22Rv1 (cell line): ENCODE measurements around the gene ZNF581.

Experiments
- H3K27ac ChIP-seq: fragments of 450-650 bp; 2 replicates; pipeline ENCODE4 v1.5.1; 2017
- ZFX ChIP-seq: fragments of 450-650 bp; IDR thresholded peaks from 2 replicates; pipeline ENCODE4 v1.6.1; 2017; ENCODE audit warnings: antibody characterized with exemption, borderline replicate concordance
- TF ChIP-seq, protein P1 (sequence below): fragments of 450-650 bp; IDR thresholded peaks from 2 replicates; pipeline ENCODE4 v1.5.1; 2017; ENCODE audit warnings: mild to moderate bottlenecking

ZNF581 gene, protein sequence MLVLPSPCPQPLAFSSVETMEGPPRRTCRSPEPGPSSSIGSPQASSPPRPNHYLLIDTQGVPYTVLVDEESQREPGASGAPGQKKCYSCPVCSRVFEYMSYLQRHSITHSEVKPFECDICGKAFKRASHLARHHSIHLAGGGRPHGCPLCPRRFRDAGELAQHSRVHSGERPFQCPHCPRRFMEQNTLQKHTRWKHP

DNA sequence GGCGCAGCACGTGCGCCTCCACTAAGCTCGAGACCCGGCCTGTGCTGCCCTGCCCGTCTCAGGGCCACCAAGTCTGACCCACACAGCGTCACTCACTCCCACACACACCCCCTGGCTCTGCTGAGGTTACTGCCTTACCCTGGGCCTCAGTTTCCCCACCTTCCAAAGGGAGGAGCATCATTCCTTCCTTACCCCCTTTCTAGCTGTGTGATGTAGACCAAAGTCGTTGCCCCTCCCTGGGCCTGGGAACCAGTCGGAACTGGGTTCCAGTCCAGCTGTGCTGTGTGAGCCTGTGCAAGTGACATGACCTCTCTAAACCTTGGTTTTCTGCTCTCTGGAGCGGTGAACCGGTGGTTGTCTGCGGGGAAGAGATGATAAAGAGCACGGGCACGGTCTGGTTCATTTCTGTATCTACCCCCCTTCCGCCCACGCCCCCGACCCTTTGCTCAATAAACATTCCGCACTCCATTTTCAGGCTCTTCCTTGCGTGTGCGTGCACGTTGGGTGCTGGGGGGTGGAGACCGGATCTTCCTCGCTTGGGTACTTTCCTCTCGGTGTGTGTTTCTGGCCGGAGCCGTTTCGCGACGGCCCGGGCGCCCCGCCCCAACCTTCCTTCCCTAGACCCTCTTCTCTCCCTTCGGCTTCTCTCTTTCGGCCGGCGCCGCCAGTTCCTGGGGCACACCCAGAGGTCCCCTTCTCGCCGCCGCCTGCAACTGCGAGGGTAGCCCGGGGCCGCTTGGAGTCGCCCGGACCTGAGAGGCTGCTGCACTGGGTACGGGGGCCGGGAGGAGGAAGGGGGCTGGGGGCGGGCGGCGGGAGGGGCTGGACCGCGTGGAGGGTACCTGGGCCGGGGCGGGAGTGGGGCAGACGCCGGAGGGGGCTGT lies at the start of gene ZNF581:
Gene ZNF581, plus strand, starts transcription at position 647 of the 884 bp plus-strand sequence. CDS start 923 bp downstream, outside the sequence.
- no peak for TF ChIP-seq ZFX
- TF ChIP-seq, protein P1, sequence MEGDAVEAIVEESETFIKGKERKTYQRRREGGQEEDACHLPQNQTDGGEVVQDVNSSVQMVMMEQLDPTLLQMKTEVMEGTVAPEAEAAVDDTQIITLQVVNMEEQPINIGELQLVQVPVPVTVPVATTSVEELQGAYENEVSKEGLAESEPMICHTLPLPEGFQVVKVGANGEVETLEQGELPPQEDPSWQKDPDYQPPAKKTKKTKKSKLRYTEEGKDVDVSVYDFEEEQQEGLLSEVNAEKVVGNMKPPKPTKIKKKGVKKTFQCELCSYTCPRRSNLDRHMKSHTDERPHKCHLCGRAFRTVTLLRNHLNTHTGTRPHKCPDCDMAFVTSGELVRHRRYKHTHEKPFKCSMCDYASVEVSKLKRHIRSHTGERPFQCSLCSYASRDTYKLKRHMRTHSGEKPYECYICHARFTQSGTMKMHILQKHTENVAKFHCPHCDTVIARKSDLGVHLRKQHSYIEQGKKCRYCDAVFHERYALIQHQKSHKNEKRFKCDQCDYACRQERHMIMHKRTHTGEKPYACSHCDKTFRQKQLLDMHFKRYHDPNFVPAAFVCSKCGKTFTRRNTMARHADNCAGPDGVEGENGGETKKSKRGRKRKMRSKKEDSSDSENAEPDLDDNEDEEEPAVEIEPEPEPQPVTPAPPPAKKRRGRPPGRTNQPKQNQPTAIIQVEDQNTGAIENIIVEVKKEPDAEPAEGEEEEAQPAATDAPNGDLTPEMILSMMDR = no peak
- H3K27ac ChIP-seq = peak within 1 kb of the TSS; percentile 97

DNA sequence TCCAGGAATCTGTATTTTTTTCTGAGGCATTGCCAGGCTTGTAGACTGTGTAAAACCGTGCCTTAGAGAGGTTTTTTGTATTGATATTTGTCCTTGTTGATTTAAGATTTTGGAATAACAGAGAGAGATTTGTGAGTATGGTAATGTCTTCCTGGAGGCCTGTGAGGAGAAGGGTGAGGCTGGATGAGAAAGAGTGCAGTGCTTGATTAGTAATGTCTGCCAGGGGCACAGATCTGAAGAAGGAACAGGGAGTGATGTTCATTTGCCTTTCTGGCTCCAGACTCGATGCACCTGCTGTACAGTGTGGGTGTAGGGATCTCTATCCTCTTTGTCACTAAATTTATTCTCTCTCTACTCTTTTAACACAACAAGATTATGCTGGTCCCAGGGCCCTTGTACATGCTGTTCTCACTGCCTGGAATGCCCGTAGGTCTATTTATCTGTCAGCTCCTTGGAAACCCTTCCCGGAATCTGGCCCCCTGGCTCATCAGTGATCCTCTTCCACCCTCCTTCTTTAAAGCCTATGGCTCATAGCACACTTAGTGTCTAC lies 48.4 kb upstream of the ZNF581 start:
- TF ChIP-seq, protein P1 = no peak
- no peak for TF ChIP-seq ZFX
- no peak overlapping the region for H3K27ac ChIP-seq

DNA sequence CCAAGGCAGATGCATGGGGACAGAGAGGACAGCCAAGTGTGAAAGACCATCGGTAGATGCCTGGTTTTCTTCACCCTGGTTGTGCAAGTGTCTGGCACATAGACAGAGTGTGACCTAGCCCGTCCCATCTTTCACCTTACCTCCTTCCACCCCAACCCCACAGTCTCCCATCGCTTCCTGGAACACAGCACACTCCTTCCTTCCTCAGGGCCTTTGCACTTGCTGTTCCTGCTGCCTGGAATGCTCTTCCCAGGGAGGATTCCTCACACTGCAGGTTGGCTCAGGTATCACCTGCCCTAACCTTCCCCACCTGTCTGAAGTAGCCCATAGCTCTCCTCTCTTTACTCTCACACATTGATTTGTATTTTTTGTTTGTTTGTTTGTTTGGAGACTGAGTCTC lies 47.1 kb upstream of the ZNF581 start:
- no peak overlapping the region for H3K27ac ChIP-seq
- TF ChIP-seq, protein P1 = no peak
- TF ChIP-seq ZFX = no peak

DNA sequence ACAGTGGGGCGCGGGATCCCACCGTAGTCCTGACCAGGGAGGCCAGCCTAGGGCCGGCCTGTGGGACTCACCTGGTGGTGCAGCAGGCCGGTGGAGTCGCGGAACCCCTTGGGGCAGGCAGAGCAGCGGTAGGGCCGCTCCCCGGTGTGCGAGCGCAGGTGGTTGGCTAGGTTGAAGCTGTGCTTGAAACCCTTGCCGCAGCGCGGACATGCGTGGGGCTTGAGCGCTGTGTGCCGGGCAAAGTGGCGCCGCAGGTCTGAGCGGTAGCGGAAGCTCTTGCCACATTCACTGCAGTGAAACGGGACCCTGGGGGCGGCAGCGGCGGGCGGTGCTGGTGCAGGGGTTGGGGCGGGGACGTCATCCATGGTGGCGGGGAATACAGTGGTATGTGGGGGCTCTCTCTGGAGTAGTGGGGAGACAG lies 45.9 kb upstream of the ZNF581 start:
- TF ChIP-seq, protein P1 = no peak
- no peak for TF ChIP-seq ZFX
- no peak overlapping the region for H3K27ac ChIP-seq

DNA sequence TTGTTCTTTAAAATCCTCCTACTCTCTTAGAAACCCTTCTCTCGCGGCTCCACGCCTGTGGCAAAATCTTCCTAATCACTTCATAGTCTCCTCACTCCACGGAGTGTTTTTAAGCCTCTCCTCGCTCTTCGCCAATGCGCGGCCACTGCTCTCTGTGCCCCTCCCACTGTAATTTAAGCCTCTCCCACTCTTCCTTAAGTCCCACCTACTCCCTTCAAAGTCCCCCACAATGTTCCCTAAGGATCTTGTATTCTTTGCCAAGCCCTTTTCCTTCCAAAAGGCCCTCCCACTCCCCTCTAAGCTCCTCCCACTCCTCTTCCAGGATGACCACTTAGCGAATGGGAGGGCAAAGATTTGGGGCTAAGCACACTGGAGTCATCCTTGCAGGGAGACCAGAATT lies 45.4 kb upstream of the ZNF581 start:
- peak overlapping the region; percentile 98 for H3K27ac ChIP-seq

DNA sequence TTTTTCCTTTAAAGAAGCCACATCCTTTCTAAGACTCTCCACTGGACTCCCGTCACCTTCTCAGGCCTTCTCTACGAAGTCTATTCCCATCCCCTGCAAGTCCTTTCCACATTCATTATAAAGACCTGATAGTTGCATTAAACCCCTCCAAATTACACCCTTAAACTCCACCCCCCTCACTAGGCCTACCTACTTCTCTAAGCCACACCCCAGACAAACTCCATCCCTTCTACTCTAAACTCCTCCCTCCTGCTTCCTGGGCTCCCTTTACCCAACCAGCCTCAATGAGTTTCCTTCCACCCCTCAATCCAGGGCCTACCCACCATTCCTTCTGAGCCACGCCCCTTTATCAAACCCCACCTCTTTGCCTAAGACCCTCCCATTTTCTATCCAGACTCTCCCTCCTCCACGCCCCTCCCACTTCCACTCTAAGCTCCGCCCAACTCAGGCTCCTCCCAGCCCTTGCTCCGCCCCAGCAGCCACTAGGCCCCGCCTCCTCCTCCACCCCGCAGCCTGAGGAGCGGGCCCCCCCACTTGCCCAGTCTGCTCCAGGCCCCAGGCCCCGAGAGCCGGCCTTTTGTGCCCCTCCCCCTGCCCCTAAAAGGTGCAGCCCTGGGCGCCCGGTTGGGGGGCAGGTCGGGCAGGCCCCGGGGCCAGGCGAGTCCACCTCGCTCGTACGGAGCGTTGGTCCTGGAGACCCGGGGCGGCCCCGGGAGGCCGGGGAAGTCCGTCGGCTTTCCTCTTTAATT lies 44.6 kb upstream of the ZNF581 start:
- TF ChIP-seq, protein P1 = no peak
- no peak for TF ChIP-seq ZFX
- H3K27ac ChIP-seq = peak overlapping the region; percentile 98

More for the DNA sequence above, 45.4 kb upstream of the ZNF581 start:
- no peak for TF ChIP-seq ZFX
- TF ChIP-seq, protein P1 = no peak
